Sigmoid colon (tissue), 7 donors: ENCODE data around the gene TEX19. TPM values are rescaled to one million over a fixed set of nuclear protein-coding genes. Genes with fewer than 3 reads are reported as not detected.
"Not testable (repeated sequence)": the region's sequence is repeated elsewhere in the genome, so short reads cannot be mapped to it uniquely, and the experiment has no call there.

Source experiments
- DNase-seq: peaks from one replicate; pipeline ENCODE4 v3.0.0-alpha.2; 2019
- H3K27ac ChIP-seq, 4 donors: fragments of 200-600 bp; sonication (generic); one replicate each; pipeline ENCODE4 v1.5.1; 2016 to 2019; ENCODE audit warnings: mild to moderate bottlenecking in 1 of 4
- H3K27me3 ChIP-seq, 3 donors: fragments of 200-600 bp; sonication (generic); one replicate each; pipeline ENCODE4 v1.5.1; 2019; ENCODE audit warnings: mild to moderate bottlenecking in 1 of 3
- H3K36me3 ChIP-seq, 4 donors: fragments of 200-600 bp; sonication (generic); one replicate each; pipeline ENCODE4 v1.5.1; 2016 to 2019
- H3K4me1 ChIP-seq, 4 donors: fragments of 200-600 bp; sonication (generic); one replicate each; pipeline ENCODE4 v1.5.1; 2017 to 2019
- H3K4me3 ChIP-seq, 4 donors: fragments of 200-600 bp; sonication (generic); one replicate each; pipeline ENCODE4 v1.5.1; 2017 to 2019; ENCODE audit warnings: mild to moderate bottlenecking in 2 of 4, moderate library complexity in 1 of 4
- H3K9me3 ChIP-seq, 4 donors: fragments of 200-600 bp in 3 of 4; sonication (generic) in 3 of 4; one replicate each; pipeline versions ENCODE4 v1.5.1 to v1.6.1; 2013 to 2019
- CTCF ChIP-seq, 4 experiments: fragments of 450-650 bp in 3 of 4; fragments of 200-600 bp in 1 of 4; IDR thresholded peaks; one replicate each; pipeline ENCODE4 v1.5.1; 2016 to 2019; ENCODE audit warnings: antibody characterized with exemption in 4 of 4, mild to moderate bottlenecking in 3 of 4, moderate library complexity in 2 of 4
- EP300 ChIP-seq, 4 donors: sonication (generic); formaldehyde crosslinking; IDR thresholded peaks; one replicate each; pipeline ENCODE4 v1.6.1; 2017; ENCODE audit warnings: antibody characterized with exemption in 4 of 4
- POLR2A ChIP-seq, 2 donors: fragments of 450-650 bp; IDR thresholded peaks; one replicate each; pipeline ENCODE4 v1.6.1; 2016; ENCODE audit warnings: antibody characterized with exemption in 2 of 2, mild to moderate bottlenecking in 2 of 2, moderate library complexity in 2 of 2
- POLR2AphosphoS5 ChIP-seq, 4 donors: sonication (generic); formaldehyde crosslinking; IDR thresholded peaks; one replicate each; pipeline ENCODE4 v1.6.1; 2017; ENCODE audit warnings: antibody characterized with exemption in 4 of 4
- WGBS, 2 donors: extraction: QIAGEN DNeasy Blood & Tissue Kit; methylation state at CpG; one replicate each; pipeline ENCODE4 v1.1.7; 2013; 5-methylcytosine and 5-hydroxymethylcytosine counted together
- intact Hi-C: fragments of 100-400 bp; cut with DNase I; formaldehyde crosslinking; loops from one replicate; pipeline ENCODE4 v1.15.1; 2023
- polyA plus RNA-seq, 3 donors: library from polyadenylated mRNA; stranded (reverse); fragments of 200-250 nt; gene quantifications; one replicate each; pipeline ENCODE4 v1.2.3, GENCODE V29; 2013
- total RNA-seq, 4 donors: library from RNA; depleted of rRNA; stranded (reverse); fragments of >200 nt; gene quantifications; one replicate each; pipeline ENCODE4 v1.1.0, GENCODE V29; 2016
- donor health status: healthy with polysubstance abuse.
- donor health status: Bipolar disorder and iron deficiency.
- donor health status: healthy.

The TEX19 gene
- total and polyA plus RNA-seq, 7 donors: 0.04 TPM; not detected in 6

- Histone ChIP-seq H3K27me3 (peaks cover 25 to 64% (median 36%) of the 10 kb centered on the region in 3 donors), H3K4me1 (peaks cover 0 to 21% (median 19%) of the 10 kb centered on the region in 4 donors), H3K36me3 (no peaks in the 10 kb centered on the region), H3K9me3 (no peaks in the 10 kb centered on the region), H3K4me3 (no peak overlapping the region), H3K27ac (no peak overlapping the region)
- 89 to 91% methylated on average over 6 of the region's 7 CpGs for WGBS, 2 donors
- DNase-seq: no peak
- intact Hi-C loops: no loop called here
- TF ChIP-seq CTCF (IDR thresholded peaks at IDR 0.05) (no peak), POLR2AphosphoS5 (IDR thresholded peaks at IDR 0.05) (no peak), POLR2A (IDR thresholded peaks at IDR 0.05) (no peak), EP300 (IDR thresholded peaks at IDR 0.05) (no peak)
Measured at GRCh38 chr17:82369211-82369610, 10.2 kb downstream of the TEX19 start.

- DNase-seq: no peak
- TF ChIP-seq POLR2AphosphoS5 (IDR thresholded peaks at IDR 0.05) (no peak), EP300 (IDR thresholded peaks at IDR 0.05) (no peak), POLR2A (IDR thresholded peaks at IDR 0.05) (no peak), CTCF (IDR thresholded peaks at IDR 0.05) (no peak)
- H3K27ac ChIP-seq: no peak overlapping the region
- H3K27me3 ChIP-seq: peaks cover 37 to 79% (median 51%) of the 10 kb centered on the region in 3 donors
- no peaks in the 10 kb centered on the region for H3K9me3 ChIP-seq
- H3K36me3 ChIP-seq: no peaks in the 10 kb centered on the region
- H3K4me1 ChIP-seq: peaks cover 0 to 21% (median 19%) of the 10 kb centered on the region in 4 donors
- intact Hi-C loops: no loop called here
- 7 to 21% methylated on average over 38 of the region's 38 CpGs for WGBS, 2 donors
- H3K4me3 ChIP-seq: peak overlapping the region in 3 of 4 donors; percentile 18 to 26 (median 24)
Measured at GRCh38 chr17:82370471-82371332, 11.7 kb downstream of the TEX19 start.

GRCh38 chr17:82371333-82372248 lies 12.5 kb downstream of the TEX19 start, which contains the start of gene UTS2R:
TSS of gene UTS2R (plus strand) at chr17:82371765. CDS start at chr17:82374325, 2,560 bp downstream.
- no peak for TF ChIP-seq EP300 (IDR thresholded peaks at IDR 0.05)
- TF ChIP-seq CTCF (IDR thresholded peaks at IDR 0.05): no peak
- TF ChIP-seq POLR2AphosphoS5 (IDR thresholded peaks at IDR 0.05): no peak
- no peak for TF ChIP-seq POLR2A (IDR thresholded peaks at IDR 0.05)
- no peak for DNase-seq
- H3K4me1 ChIP-seq: peaks cover 0 to 21% (median 19%) of the 10 kb centered on the region in 4 donors
- H3K9me3 ChIP-seq: no peaks in the 10 kb centered on the region
- H3K36me3 ChIP-seq: no peaks in the 10 kb centered on the region
- H3K27ac ChIP-seq: no peak within 1 kb of the TSS
- peaks cover 41 to 88% (median 59%) of the 10 kb centered on the region in 3 donors for H3K27me3 ChIP-seq
- intact Hi-C loops: no loop called here
- H3K4me3 ChIP-seq: peak within 1 kb of the TSS in 3 of 4 donors; percentile 18 to 26 (median 24)
- 5% methylated on average over 109 of the region's 109 CpGs for WGBS, 2 donors

- no peak for DNase-seq
- no peaks in the 10 kb centered on the region for H3K9me3 ChIP-seq
Measured at GRCh38 chr17:82372249-82373071, 13.4 kb downstream of the TEX19 start.

GRCh38 chr17:82373072-82373452 lies 14.0 kb downstream of the TEX19 start:
- H3K9me3 ChIP-seq, intact Hi-C loops, H3K36me3 ChIP-seq, H3K27ac ChIP-seq, H3K4me3 ChIP-seq, DNase-seq: not testable (repeated sequence)
- Histone ChIP-seq H3K4me1 (peaks cover 0 to 21% (median 19%) of the 10 kb centered on the region in 4 donors), H3K27me3 (peaks cover 41 to 88% (median 63%) of the 10 kb centered on the region in 3 donors)
- 72 to 87% methylated on average over 10 of the region's 10 CpGs for WGBS, 2 donors

More at GRCh38 chr17:82372249-82373071, 13.4 kb downstream of the TEX19 start:
- H3K27ac ChIP-seq: no peak overlapping the region
- WGBS, 2 donors: 24 to 35% methylated on average over 41 of the region's 41 CpGs
- no peaks in the 10 kb centered on the region for H3K36me3 ChIP-seq
- TF ChIP-seq POLR2AphosphoS5 (IDR thresholded peaks at IDR 0.05): no peak
- TF ChIP-seq EP300 (IDR thresholded peaks at IDR 0.05): no peak
- TF ChIP-seq POLR2A (IDR thresholded peaks at IDR 0.05): no peak
- TF ChIP-seq CTCF (IDR thresholded peaks at IDR 0.05): no peak
- peaks cover 0 to 21% (median 19%) of the 10 kb centered on the region in 4 donors for H3K4me1 ChIP-seq
- H3K27me3 ChIP-seq: peaks cover 41 to 89% (median 60%) of the 10 kb centered on the region in 3 donors
- intact Hi-C loops: no loop called here
- no peak overlapping the region for H3K4me3 ChIP-seq
